GM20000 (cell line): Measurements from ENCODE around the gene PTPN23.
A peak's percentile ranks its signal among the peaks of the same experiment; 100 is the strongest.

ENCODE experiments used
- DNase-seq: peaks from one replicate; pipeline ENCODE4 v3.0.0; 2012; ENCODE audit warnings: low spot score
- CTCF ChIP-seq: IDR thresholded peaks from 2 replicates; pipeline ENCODE4 v1.5.1; 2012; ENCODE audit warnings: mild to moderate bottlenecking, control low read depth; ENCODE audit errors: extremely low read depth, missing control alignments

Gene PTPN23

GRCh38 chr3:47423548-47424145 lies 42.8 kb downstream of the PTPN23 start:
- TF ChIP-seq CTCF = no peak
- no peak for DNase-seq

DNA sequence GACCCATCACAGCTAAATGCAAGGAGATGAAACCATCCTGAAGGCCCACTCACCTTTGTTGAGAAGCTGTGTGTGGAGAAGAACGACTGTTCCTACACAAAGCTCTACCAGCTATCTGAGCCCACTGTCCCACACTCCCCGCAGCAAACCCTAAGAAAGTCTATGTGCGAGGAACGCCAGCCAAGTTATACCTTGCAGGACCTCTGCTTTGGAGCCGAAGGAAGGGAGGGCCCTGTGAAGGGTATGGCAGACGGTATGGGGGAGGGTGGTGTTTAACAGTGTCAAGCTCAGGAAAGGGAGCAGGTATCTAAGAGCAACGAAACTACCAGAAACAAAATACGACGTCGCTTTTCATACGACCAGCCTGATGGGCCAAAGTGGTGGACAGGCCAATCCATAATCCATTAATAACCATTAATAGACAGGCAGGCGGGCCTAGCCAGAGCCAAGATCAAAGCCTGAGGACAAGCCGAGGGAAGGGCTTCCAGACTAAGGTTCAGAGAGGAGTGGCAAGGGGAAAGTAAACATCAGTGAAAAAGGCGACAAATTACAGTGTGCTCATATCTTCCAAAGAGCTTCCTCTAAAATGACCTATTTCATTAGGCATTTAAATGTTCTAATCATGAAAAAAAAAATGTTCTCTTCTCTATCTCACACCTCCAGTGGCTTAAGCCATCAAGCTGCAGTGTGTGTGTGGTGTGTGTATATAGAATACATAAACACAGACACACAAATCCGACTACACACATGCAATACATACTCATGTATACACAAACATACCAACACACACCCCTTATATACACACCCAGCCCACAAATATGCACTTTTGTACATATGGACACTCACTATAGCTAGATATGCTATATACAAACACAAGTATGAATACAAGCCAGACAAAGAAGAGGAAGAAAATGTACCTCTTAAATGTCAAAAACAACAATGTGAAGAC lies 43.9 kb downstream of the PTPN23 start:
- no peak for TF ChIP-seq CTCF
- DNase-seq = no peak

- DNase-seq = peak; percentile 1
- TF ChIP-seq CTCF = no peak
Observed at GRCh38 chr3:47425383-47425778, 44.6 kb downstream of the PTPN23 start.

DNA sequence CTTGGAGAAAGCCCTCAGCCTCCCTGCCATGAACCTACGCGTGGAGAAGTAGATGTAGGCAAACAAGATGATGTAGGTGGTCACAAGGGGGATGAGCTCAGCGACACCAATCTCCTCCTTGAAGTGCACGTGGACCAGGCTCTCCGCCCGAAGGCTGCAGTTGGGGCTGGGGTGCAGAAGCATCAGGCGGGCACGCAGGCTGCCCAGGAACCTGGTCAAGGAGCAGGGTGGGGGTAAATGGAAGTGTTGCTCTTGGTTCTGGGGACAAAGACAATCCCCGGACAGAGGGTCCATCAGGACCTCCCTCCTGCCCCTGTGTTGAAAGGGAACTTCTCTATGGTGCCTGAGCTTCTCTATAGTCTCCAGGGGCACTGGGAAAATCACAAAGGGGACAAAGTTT lies 45.1 kb downstream of the PTPN23 start:
- TF ChIP-seq CTCF = no peak
- no peak for DNase-seq

- TF ChIP-seq CTCF = no peak
- no peak for DNase-seq
Observed at GRCh38 chr3:47427866-47428265, 47.0 kb downstream of the PTPN23 start.

- no peak for TF ChIP-seq CTCF
- DNase-seq = no peak
Observed at GRCh38 chr3:47428662-47429061, 47.8 kb downstream of the PTPN23 start.
